Mucosa of descending colon (tissue), 3 donors: Measurements from ENCODE around the gene AXIN2. TPM values are rescaled to one million over a fixed set of nuclear protein-coding genes. Genes with fewer than 3 reads are reported as not detected.

Source experiments
- ATAC-seq: fragments of 200-7000 bp; cut with Tn5 transposase; one replicate; pipeline ENCODE4 v1.9.1; 2020; ENCODE audit warnings: mild to moderate bottlenecking, moderate library complexity
- DNase-seq, 3 donors: peaks; one replicate each; pipeline ENCODE4 v3.0.0-alpha.2; 2020
- H3K36me3 ChIP-seq: fragments of 200-600 bp; one replicate; pipeline ENCODE4 v1.8.0; 2021; ENCODE audit warnings: low read depth, mild to moderate bottlenecking
- H3K4me1 ChIP-seq: fragments of 200-600 bp; one replicate; pipeline ENCODE4 v1.8.0; 2021; ENCODE audit warnings: low read depth, mild to moderate bottlenecking
- H3K4me3 ChIP-seq: fragments of 200-600 bp; one replicate; pipeline ENCODE4 v1.8.0; 2021; ENCODE audit warnings: mild to moderate bottlenecking
- H3K9me3 ChIP-seq: fragments of 200-600 bp; one replicate; pipeline ENCODE4 v1.8.0; 2021; ENCODE audit warnings: mild to moderate bottlenecking
- intact Hi-C, 2 donors: fragments of 100-400 bp; cut with DNase I in 1 of 2; cut with micrococcal nuclease in 1 of 2; formaldehyde crosslinking; loops; one replicate each; pipeline versions ENCODE4 v1.11.0 to v1.11.1; 2022; cut with DNase I, micrococcal nuclease
- total RNA-seq, 3 donors: library from RNA; stranded (reverse); fragmentation: NEBNext Ultra II Directional in 2 of 3; extraction: Animal tissue kit (Norgen Biotek cat#: 25700) in 2 of 3; gene quantifications; one replicate each; pipeline versions ENCODE4 v1.2.1 to v1.2.4, GENCODE V29; 2021 to 2023
- TF ChIP-seq, protein P1 (sequence below): fragments of 200-600 bp; IDR thresholded peaks from one replicate; pipeline ENCODE4 v1.8.0; 2022; ENCODE audit warnings: antibody characterized with exemption, mild to moderate bottlenecking
- donor health status: DM: no; HTN: no; CAD: no; lungs with moderate emphysema.
- donor health status: DM: no; HTN: no; CAD: no.
- donor health status: DM: no; HTN: yes; CAD: no.

The AXIN2 gene
- total RNA-seq, 3 donors from 2014 or later: 27.6 to 63.3 (median 39.3) TPM

DNA sequence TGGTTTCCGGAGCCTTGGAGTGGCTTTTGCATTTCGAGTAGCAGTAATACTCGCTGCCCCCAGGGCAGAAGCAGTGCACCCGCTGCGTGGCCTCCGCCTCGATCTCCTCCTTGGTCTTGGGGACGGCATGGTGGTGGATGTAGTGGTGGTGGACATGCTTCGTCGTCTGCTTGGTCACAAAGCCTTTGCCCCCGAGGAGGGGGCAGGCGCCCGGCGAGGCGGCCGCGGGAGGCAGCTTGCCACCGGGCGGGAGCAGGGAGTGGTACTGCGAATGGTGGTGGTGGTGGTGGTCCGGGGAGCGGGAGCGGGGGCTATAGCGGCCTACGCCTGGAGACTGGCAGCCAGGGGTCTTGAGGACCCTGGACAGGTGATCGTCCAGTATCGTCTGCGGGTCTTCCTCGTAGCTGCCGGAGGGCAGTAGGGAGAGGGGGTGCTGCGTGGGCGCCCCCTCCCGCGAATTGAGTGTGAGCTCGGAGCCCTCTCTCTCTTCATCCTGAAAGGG lies 24.1 kb downstream of the AXIN2 start:
- TF ChIP-seq, protein P1, sequence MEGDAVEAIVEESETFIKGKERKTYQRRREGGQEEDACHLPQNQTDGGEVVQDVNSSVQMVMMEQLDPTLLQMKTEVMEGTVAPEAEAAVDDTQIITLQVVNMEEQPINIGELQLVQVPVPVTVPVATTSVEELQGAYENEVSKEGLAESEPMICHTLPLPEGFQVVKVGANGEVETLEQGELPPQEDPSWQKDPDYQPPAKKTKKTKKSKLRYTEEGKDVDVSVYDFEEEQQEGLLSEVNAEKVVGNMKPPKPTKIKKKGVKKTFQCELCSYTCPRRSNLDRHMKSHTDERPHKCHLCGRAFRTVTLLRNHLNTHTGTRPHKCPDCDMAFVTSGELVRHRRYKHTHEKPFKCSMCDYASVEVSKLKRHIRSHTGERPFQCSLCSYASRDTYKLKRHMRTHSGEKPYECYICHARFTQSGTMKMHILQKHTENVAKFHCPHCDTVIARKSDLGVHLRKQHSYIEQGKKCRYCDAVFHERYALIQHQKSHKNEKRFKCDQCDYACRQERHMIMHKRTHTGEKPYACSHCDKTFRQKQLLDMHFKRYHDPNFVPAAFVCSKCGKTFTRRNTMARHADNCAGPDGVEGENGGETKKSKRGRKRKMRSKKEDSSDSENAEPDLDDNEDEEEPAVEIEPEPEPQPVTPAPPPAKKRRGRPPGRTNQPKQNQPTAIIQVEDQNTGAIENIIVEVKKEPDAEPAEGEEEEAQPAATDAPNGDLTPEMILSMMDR: no peak
- ATAC-seq (no peak), DNase-seq (no peak)
- Histone ChIP-seq H3K4me3 (no peak overlapping the region), H3K4me1 (peaks cover 6% of the 10 kb centered on the region), H3K36me3 (no peaks in the 10 kb centered on the region), H3K9me3 (no peaks in the 10 kb centered on the region)
- intact Hi-C loops: no loop called here

DNA sequence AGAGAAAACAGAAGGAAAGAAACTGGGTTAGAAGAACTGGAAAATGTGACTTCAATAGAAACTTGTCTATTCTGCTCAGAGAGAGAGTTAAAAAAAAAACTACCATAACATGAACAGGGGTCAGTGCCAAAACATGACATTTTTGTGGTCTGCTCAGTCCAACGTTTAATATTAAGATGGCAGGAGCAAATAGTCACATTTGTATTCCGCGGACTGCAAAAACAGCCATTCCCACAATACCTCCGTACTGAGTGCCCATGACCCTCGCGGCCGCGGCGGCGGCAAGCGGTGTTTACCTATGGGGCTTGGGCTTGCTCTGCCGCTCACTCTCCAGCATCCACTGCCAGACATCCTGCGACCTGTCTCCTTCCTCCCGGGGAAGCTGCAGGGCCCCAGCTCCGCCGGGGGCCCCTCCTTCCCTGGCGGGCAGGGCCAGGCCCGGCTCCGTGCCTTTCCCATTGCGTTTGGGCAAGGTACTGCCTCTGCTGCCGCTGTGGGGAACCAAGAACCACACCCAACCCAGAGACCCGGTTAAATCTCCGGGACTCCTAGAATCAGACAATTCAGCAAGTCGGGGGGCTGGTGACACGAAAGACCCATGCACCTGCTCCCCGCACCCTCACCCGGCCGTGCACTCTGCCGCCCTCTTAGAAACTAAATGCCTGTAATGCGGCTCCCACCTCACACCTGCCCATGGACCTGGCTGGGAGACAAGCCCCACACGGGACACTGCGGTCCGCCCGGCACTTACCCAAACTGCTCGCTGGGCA lies 24.7 kb downstream of the AXIN2 start:
- no peak for ATAC-seq
- Histone ChIP-seq H3K4me3 (no peak overlapping the region), H3K36me3 (no peaks in the 10 kb centered on the region)

DNA sequence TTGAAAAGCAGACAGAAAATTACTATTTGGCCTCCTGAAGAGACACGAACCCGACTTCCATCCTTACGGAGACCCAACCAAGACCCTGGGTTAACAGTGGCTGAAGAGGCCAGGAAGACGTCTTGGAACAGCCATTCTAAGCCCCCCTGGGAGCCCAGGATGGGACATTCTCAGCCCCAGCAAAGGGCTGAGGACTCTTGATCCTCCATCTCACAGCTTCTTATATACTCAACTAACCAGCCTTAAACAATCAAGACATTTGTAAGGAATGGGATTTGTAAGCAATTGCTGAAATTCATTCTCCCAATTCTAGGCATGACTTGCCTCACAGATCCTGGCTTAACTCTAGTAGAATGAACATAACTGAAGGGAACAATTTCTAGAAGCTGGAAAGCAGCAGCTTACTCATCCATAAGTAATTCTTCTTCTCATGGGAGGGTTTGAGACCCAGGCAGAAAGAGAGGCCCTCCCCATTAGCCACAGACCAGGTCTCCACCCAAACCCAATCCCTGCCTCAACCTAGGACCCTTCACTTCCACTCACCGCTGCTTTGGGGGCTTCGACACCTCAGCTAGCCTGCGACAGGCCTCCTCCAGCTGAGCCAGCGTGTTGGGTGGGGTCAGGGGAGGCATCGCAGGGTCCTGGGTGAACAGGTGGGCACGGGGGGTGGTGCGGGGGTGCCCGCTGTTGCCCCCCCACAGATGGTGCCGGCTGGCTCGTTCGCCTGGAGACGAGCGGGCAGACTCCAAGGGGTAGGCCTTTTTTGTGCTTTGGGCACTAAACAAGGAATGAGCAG lies 25.5 kb downstream of the AXIN2 start:
- DNase-seq (no peak), ATAC-seq (no peak)
- intact Hi-C loops: no loop called here
- H3K36me3 ChIP-seq: no peaks in the 10 kb centered on the region
- H3K9me3 ChIP-seq: no peaks in the 10 kb centered on the region
- no peak overlapping the region for H3K4me3 ChIP-seq
- peaks cover 16% of the 10 kb centered on the region for H3K4me1 ChIP-seq
- TF ChIP-seq, protein P1: no peak

More for the DNA sequence above, 24.7 kb downstream of the AXIN2 start:
- TF ChIP-seq, protein P1: no peak
- Histone ChIP-seq H3K4me1 (peaks cover 10% of the 10 kb centered on the region), H3K9me3 (no peaks in the 10 kb centered on the region)
- intact Hi-C loops: no loop called here
- no peak for DNase-seq

DNA sequence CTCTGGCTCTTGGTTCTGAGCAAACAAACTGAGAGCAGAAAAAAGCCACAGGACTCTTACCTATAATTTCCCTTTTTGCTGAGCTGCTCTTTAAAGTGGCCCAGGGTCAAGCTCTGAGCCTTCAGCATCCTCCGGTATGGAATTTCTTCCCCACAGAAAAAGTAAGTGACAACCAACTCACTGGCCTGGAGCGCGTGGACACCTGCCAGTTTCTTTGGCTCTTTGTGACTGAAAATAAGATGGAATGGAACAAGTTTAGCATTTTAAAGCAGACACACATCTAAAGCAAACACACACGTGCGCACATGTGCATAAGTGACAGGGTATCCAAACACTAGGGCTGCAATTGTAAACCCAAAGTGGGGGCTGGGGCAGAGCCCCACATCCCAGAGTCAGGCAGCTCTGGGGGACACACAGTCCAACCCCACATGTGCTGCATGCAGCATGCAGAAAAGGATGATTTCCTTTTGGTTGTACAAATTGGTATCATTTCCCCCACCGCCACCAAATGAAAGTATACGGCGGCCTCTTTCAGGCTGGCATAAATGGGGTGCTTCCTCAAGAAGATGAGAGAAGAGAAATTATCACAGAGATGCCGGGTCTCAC lies 27.5 kb downstream of the AXIN2 start:
- intact Hi-C loops: no loop called here
- no peak for DNase-seq
- ATAC-seq: no peak
- TF ChIP-seq, protein P1: no peak
- H3K4me3 ChIP-seq: no peak overlapping the region
- peaks cover 16% of the 10 kb centered on the region for H3K4me1 ChIP-seq
- H3K9me3 ChIP-seq: no peaks in the 10 kb centered on the region
- no peaks in the 10 kb centered on the region for H3K36me3 ChIP-seq

DNA sequence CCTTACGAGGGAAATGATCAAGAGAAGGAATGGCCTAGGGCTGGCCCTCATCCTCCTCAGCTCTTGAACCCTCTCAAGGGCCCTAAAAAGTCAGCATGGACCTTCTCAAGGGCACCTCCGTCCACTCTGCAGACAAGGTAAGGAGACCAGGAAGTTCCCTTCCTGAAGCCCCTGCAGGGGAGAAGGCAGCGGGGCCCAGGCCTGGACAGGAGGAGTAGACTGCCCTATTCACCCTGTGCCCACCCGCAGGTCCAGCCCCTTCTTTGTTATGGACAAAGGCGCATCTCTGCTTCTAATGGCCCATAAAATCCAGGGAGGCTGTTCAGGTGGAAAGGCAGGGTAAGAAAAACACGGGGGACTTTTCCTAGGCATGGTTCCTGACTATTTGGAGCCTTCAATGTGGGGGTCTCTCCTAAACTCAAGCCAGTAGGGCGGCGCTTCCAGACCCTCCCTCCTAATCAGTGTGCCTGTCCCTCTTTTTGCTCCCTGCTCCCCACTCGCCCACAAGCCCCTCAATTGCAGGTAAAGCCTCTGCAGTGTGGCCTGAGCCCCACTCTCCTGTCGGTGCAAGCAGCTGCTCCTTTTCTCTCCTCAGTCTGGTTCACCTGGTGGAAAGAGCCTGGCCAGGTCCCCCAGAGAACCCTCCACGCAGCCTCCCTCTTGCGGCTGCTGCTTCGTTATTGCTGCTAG lies 28.2 kb downstream of the AXIN2 start:
- peaks cover 16% of the 10 kb centered on the region for H3K4me1 ChIP-seq
- DNase-seq: no peak
- no peaks in the 10 kb centered on the region for H3K36me3 ChIP-seq
- H3K9me3 ChIP-seq: no peaks in the 10 kb centered on the region
- TF ChIP-seq, protein P1: no peak
- ATAC-seq: no peak
- intact Hi-C loops: no loop called here
- H3K4me3 ChIP-seq: no peak overlapping the region
